ENCODE measurements around the gene PTGDS.
A peak's percentile ranks its signal among the peaks of the same experiment; 100 is the strongest.

- TF ChIP-seq CTCF (IDR thresholded peaks at IDR 0.05; ENCODE audit: borderline replicate concordance, extremely low read depth, low read length, poor library complexity, severe bottlenecking) (peak; percentile 14), EZH2 (IDR thresholded peaks at IDR 0.05; ENCODE audit: borderline replicate concordance, low read depth, low read length, severe bottlenecking) (no peak)
Observed at GRCh38 chr9:136947955-136948510, 29.3 kb upstream of the PTGDS start.

All from DND-41 (cell line).